Esophagus squamous epithelium (tissue), 5 donors: ENCODE measurements around the gene DENND1A. TPM values are rescaled to one million over a fixed set of nuclear protein-coding genes. Genes with fewer than 3 reads are reported as not detected.

Source experiments
- DNase-seq: peaks from one replicate; lab custom pipeline; 2025; lab: John Stamatoyannopoulos, UW
- H3K27ac ChIP-seq, 4 donors: fragments of 200-600 bp; sonication (generic); one replicate each; pipeline ENCODE4 v1.5.1; 2016 to 2019; ENCODE audit warnings: mild to moderate bottlenecking in 1 of 4
- H3K27me3 ChIP-seq, 4 donors: fragments of 200-600 bp; sonication (generic); 1 replicate in 3 of 4; 2 replicates in 1 of 4; pipeline versions ENCODE4 v1.5.1 to v1.6.0; 2017 to 2021; ENCODE audit warnings: antibody characterized with exemption in 1 of 4
- H3K36me3 ChIP-seq, 3 donors: fragments of 200-600 bp; sonication (generic); one replicate each; pipeline ENCODE4 v1.5.1; 2016 to 2019
- H3K4me1 ChIP-seq, 3 donors: fragments of 200-600 bp; sonication (generic); one replicate each; pipeline ENCODE4 v1.5.1; 2017 to 2019
- H3K4me3 ChIP-seq, 4 donors: fragments of 200-600 bp; sonication (generic); 1 replicate in 3 of 4; 2 replicates in 1 of 4; pipeline ENCODE4 v1.5.1; 2016 to 2019; ENCODE audit warnings: mild to moderate bottlenecking in 2 of 4, moderate library complexity in 1 of 4
- H3K9me3 ChIP-seq, 3 donors: fragments of 200-600 bp; sonication (generic); one replicate each; pipeline ENCODE4 v1.5.1; 2016 to 2019
- POLR2A ChIP-seq, 4 donors: fragments of 450-650 bp; IDR thresholded peaks; one replicate each; pipeline ENCODE4 v1.6.1; 2017; ENCODE audit warnings: antibody characterized with exemption in 4 of 4, mild to moderate bottlenecking in 4 of 4, moderate library complexity in 3 of 4
- WGBS, 2 donors: methylation state at CpG; one replicate each; pipeline ENCODE4 v1.1.5; 2018; 5-methylcytosine and 5-hydroxymethylcytosine counted together
- intact Hi-C: fragments of 100-400 bp; cut with DNase I; formaldehyde crosslinking; loops from one replicate; pipeline ENCODE4 v1.15.0; 2022
- total RNA-seq, 4 donors: library from RNA; depleted of rRNA; stranded (reverse); fragments of >200 nt; gene quantifications; one replicate each; pipeline ENCODE4 v1.1.0, GENCODE V29; 2016
- TF ChIP-seq, protein P1 (sequence below), 6 experiments: fragments of 450-650 bp in 4 of 6; fragments of 200-600 bp in 2 of 6; sonication (generic) in 2 of 6; IDR thresholded peaks; one replicate each; pipeline ENCODE4 v1.5.1; 2016 to 2019; ENCODE audit warnings: antibody characterized with exemption in 6 of 6, mild to moderate bottlenecking in 4 of 6, moderate library complexity in 4 of 6
- donor health status: DM: yes; HTN: yes; CAD: no.

DENND1A gene
- total RNA-seq, 4 donors from 2014 or later = 5.3 to 16.0 (median 12.9) TPM

DNA sequence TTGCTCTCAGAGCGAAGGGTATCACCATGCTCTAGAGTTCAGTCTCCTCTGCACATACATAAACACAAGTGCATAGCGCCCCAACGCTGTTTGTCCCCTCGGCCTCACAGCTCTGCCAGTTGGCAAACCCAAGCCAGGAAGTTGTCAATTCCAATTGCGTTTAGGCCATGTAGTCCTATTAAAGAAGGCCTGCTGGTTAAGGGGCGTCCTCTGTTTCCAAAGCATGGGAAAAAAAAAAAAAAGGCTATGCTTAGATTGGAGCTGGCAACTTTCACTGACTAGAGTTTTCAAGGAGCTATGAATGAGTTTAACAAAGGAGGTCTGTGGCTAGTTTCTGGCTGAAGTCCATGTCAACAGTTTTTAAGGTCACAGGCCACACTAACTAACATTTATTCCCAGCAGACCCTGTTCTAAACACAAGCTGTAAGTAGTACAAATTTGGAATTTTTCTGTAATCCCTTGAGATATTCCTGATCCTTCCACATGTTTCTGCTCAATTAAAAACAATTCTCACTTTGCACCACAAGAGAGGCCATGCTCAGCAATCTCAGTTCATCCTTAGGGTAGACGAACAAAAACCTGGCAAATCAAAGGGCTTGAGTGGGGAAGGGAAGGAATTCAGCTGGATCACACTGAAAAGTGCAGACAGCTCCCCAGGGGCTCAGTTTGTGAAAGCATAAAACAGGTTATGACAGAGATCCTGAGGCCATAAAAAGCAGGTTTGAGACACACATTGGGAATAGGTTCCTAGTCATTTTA lies 187.7 kb downstream of the DENND1A start:
- Histone ChIP-seq H3K36me3 (no peaks in the 10 kb centered on the region), H3K4me1 (peaks cover 0 to 10% (median 3%) of the 10 kb centered on the region in 3 donors), H3K27me3 (no peaks in the 10 kb centered on the region), H3K4me3 (no peak overlapping the region), H3K9me3 (no peaks in the 10 kb centered on the region), H3K27ac (peak overlapping the region in 2 of 4 donors; percentile 16 to 36)
- no peak for DNase-seq
- intact Hi-C loops = no loop called here
- no peak for TF ChIP-seq POLR2A (IDR thresholded peaks at IDR 0.05)
- TF ChIP-seq, protein P1, sequence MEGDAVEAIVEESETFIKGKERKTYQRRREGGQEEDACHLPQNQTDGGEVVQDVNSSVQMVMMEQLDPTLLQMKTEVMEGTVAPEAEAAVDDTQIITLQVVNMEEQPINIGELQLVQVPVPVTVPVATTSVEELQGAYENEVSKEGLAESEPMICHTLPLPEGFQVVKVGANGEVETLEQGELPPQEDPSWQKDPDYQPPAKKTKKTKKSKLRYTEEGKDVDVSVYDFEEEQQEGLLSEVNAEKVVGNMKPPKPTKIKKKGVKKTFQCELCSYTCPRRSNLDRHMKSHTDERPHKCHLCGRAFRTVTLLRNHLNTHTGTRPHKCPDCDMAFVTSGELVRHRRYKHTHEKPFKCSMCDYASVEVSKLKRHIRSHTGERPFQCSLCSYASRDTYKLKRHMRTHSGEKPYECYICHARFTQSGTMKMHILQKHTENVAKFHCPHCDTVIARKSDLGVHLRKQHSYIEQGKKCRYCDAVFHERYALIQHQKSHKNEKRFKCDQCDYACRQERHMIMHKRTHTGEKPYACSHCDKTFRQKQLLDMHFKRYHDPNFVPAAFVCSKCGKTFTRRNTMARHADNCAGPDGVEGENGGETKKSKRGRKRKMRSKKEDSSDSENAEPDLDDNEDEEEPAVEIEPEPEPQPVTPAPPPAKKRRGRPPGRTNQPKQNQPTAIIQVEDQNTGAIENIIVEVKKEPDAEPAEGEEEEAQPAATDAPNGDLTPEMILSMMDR (IDR thresholded peaks at IDR 0.05) = no peak
- WGBS, 2 donors = 54 to 73% methylated on average over 4 to 7 of the region's 7 CpGs

DNA sequence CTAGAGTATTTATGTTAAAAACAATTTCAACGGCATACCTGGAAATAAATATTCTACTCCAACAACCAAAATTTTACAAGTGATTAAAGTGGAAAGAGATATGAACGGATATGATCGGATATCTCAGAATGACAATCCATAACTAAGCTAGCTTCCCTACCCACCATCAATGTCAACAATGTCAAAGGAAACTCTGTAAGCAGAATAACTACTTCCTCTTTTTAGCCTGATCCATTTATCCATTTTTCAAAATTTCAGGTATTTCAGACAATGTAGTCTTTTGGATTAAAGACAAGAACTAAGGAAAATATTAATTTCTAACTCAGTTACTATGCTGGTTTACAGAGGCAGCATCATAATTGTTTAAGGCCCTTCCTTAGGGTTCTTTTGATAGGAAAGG lies 188.7 kb downstream of the DENND1A start:
- H3K4me3 ChIP-seq = no peak overlapping the region
- no peak for DNase-seq
- no peaks in the 10 kb centered on the region for H3K36me3 ChIP-seq
- no peaks in the 10 kb centered on the region for H3K9me3 ChIP-seq
- intact Hi-C loops = no loop called here
- TF ChIP-seq POLR2A (IDR thresholded peaks at IDR 0.05) = no peak
- TF ChIP-seq, protein P1 (IDR thresholded peaks at IDR 0.05) = no peak
- peaks cover 0 to 10% (median 3%) of the 10 kb centered on the region in 3 donors for H3K4me1 ChIP-seq
- WGBS, 2 donors = 83 to 85% methylated on average over 3 of the region's 3 CpGs
- no peak overlapping the region for H3K27ac ChIP-seq
- no peaks in the 10 kb centered on the region for H3K27me3 ChIP-seq

DNA sequence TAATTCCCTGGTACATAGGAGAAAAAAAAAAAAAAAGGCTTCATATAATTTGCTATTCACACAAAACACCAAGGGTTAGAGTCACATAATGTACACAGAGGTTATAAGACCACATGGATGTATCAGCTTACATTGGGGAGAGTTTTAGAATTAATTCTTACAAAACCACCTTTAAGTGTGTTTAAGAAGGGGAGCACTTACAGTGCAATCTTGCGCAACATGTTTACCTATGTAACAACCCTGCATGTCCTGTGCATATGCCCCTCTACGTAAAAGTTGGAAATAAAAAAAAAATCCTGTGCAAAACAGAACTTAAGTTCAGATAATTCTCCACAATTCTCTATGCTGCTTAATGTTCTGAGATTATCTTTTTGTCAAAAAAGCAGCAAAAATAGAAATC lies 190.0 kb downstream of the DENND1A start:
- H3K36me3 ChIP-seq = no peaks in the 10 kb centered on the region
- intact Hi-C loops = no loop called here
- DNase-seq = no peak
- 86 to 95% methylated on average over 2 of the region's 2 CpGs for WGBS, 2 donors
- no peaks in the 10 kb centered on the region for H3K9me3 ChIP-seq
- no peak overlapping the region for H3K4me3 ChIP-seq
- TF ChIP-seq, protein P1 (IDR thresholded peaks at IDR 0.05) = no peak
- TF ChIP-seq POLR2A (IDR thresholded peaks at IDR 0.05) = no peak
- no peak overlapping the region for H3K27ac ChIP-seq
- H3K27me3 ChIP-seq = no peaks in the 10 kb centered on the region
- H3K4me1 ChIP-seq = peaks cover 0 to 10% (median 3%) of the 10 kb centered on the region in 3 donors

GRCh38 chr9:123739387-123739786 lies 190.5 kb downstream of the DENND1A start:
- intact Hi-C loops = no loop called here
- WGBS, 2 donors = 76 to 96% methylated on average over 1 of the region's 1 CpG
- TF ChIP-seq, protein P1 (IDR thresholded peaks at IDR 0.05) = no peak
- no peak for TF ChIP-seq POLR2A (IDR thresholded peaks at IDR 0.05)
- Histone ChIP-seq H3K9me3 (no peaks in the 10 kb centered on the region), H3K36me3 (no peaks in the 10 kb centered on the region), H3K27me3 (no peaks in the 10 kb centered on the region), H3K27ac (no peak overlapping the region), H3K4me1 (peaks cover 0 to 10% (median 3%) of the 10 kb centered on the region in 3 donors), H3K4me3 (no peak overlapping the region)
- no peak for DNase-seq

DNA sequence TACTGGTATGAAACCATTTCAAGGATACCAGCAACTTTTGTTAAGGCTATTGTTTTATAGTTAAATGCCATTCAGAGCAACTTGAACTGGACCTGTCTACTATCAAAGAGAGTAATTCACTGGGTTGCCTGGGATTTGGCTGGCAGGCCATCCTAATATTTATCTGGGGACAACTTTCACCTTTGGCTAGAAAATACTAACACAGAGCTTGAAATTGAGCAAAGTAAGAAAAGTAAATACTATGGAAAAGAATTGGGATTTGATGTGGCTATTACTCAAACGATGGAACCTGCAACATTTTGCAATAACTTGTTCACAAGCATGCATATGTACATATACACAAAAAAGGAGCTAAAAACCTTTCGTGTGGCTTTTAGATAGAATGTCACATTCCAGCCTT lies 191.3 kb downstream of the DENND1A start:
- Histone ChIP-seq H3K9me3 (no peaks in the 10 kb centered on the region), H3K36me3 (no peaks in the 10 kb centered on the region), H3K4me1 (peaks cover 0 to 10% (median 3%) of the 10 kb centered on the region in 3 donors), H3K27me3 (no peaks in the 10 kb centered on the region), H3K4me3 (no peak overlapping the region), H3K27ac (no peak overlapping the region)
- TF ChIP-seq, protein P1 (IDR thresholded peaks at IDR 0.05) = no peak
- TF ChIP-seq POLR2A (IDR thresholded peaks at IDR 0.05) = no peak
- 53 to 85% methylated on average over 2 of the region's 2 CpGs for WGBS, 2 donors
- no peak for DNase-seq
- intact Hi-C loops = no loop called here
